DOHH2 (cell line): Measurements from ENCODE around the gene PPM1M.

Experiments
- EZH2phosphoT487 ChIP-seq: fragments of 200-600 bp; sonication (generic); IDR thresholded peaks from 2 replicates; pipeline ENCODE4 v1.6.1; 2017; ENCODE audit warnings: borderline replicate concordance, mild to moderate bottlenecking, antibody characterized with exemption, low read length, moderate library complexity, mixed read lengths
- TF ChIP-seq, protein P1 (sequence below): fragments of 200-600 bp; sonication (generic); IDR thresholded peaks from one replicate; pipeline ENCODE4 v1.5.1; 2014; ENCODE audit warnings: antibody characterized with exemption, mild to moderate bottlenecking, low read depth, low read length; ENCODE audit not compliant: poor library complexity, severe bottlenecking

DNA sequence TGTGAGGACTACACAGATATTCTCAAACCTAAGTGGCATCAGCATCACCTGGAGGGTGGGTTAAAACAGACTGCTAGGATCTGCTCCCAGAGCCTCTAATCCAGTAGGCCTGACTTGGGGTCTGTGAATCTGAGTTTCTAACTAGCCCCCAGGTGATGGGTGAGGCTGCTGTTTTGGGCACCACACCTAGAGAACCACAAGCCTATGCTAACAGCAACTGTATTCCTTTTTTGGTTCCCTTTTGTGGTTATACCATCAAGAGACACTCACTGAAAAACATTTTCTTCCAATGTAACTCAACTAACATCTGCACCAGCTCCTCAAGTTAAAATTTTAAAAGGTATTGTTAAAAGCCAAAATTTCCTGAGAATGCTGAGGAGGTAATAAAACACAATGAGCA is 16.9 kb downstream of the PPM1M start:
- TF ChIP-seq, protein P1, sequence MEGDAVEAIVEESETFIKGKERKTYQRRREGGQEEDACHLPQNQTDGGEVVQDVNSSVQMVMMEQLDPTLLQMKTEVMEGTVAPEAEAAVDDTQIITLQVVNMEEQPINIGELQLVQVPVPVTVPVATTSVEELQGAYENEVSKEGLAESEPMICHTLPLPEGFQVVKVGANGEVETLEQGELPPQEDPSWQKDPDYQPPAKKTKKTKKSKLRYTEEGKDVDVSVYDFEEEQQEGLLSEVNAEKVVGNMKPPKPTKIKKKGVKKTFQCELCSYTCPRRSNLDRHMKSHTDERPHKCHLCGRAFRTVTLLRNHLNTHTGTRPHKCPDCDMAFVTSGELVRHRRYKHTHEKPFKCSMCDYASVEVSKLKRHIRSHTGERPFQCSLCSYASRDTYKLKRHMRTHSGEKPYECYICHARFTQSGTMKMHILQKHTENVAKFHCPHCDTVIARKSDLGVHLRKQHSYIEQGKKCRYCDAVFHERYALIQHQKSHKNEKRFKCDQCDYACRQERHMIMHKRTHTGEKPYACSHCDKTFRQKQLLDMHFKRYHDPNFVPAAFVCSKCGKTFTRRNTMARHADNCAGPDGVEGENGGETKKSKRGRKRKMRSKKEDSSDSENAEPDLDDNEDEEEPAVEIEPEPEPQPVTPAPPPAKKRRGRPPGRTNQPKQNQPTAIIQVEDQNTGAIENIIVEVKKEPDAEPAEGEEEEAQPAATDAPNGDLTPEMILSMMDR, result no peak
- TF ChIP-seq EZH2phosphoT487, result no peak
